WI38 (cell line): ENCODE results near the gene CLPX.

Experiments used
- H3K4me3 ChIP-seq: 2 replicates; pipeline ENCODE4 v1.5.1; 2011; ENCODE audit warnings: low read depth, mild to moderate bottlenecking, control low read depth, low read length
- CTCF ChIP-seq: IDR thresholded peaks from 2 replicates; pipeline ENCODE4 v1.5.1; 2012; ENCODE audit warnings: low read depth, mild to moderate bottlenecking, control low read depth, low read length

The CLPX gene

DNA sequence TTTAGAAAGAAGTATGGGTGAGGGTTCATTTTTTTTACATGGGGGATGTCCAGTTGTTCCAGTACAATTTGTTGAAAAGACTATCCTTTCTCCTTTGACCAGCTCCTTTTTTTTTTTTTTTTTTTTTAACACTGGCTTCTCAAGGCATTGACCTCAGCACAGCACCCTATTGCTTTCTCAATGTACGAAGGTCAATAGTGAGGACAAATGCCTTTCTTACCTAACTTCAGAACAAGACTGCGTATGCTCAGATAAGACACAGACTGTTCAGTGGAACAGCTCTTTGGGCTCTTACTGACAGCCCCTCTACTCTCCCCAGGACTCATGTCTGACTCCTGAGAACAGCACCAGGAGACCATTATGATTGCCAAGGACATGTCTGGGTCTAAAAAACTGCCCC, 36.6 kb upstream of the CLPX start:
- no peak for TF ChIP-seq CTCF
- no peak overlapping the region for H3K4me3 ChIP-seq

DNA sequence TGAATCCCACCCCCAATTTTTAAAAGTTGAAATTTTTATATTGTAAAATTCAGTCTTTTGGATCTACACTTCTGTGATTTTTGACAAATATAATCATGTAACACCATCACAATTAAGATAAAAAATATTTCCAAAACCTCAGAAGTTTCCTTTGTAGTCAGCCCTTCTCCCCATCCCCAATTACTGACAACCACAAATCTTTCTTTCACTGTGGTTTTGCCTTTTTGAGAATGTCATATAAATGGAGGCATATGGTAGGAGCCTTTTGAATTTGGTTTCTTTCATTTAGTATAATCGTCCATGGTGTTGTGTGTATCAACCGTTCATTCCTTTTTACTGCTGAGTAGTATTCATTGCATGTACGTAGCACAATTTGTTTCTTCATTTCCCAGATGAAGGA, 34.0 kb upstream of the CLPX start:
- no peak overlapping the region for H3K4me3 ChIP-seq
- no peak for TF ChIP-seq CTCF

- H3K4me3 ChIP-seq: no peak overlapping the region
Measured at GRCh38 chr15:65217526-65218482, 32.7 kb upstream of the CLPX start.

GRCh38 chr15:65215496-65215895, 30.4 kb upstream of the CLPX start:
- TF ChIP-seq CTCF: no peak
- no peak overlapping the region for H3K4me3 ChIP-seq

More at GRCh38 chr15:65217526-65218482, 32.7 kb upstream of the CLPX start:
- TF ChIP-seq CTCF: no peak

- no peak overlapping the region for H3K4me3 ChIP-seq
- TF ChIP-seq CTCF: no peak
Measured at GRCh38 chr15:65214010-65214409, 28.9 kb upstream of the CLPX start.

DNA sequence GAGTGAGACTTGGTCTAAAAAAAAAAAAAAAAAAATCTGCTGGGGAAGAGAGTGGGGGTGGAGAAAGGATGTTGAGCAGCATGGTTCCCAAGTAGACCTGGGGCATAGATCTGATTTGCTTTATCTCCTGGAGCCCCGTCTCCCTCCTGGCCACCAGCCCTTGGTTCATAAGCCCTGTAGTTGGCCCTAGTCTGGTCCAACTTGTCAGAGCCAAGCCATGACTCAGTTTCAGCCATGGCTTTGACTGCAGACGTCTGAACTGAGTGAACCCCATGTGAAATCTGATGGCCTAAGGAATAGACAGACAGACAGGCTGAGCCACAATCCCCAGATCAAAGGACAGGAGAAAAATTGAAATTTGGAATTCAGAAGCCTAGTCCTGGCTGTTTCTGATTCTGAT, 28.1 kb upstream of the CLPX start:
- TF ChIP-seq CTCF: no peak
- no peak overlapping the region for H3K4me3 ChIP-seq

GRCh38 chr15:65212097-65212496, 27.0 kb upstream of the CLPX start:
- peak; percentile 33 for TF ChIP-seq CTCF
- no peak overlapping the region for H3K4me3 ChIP-seq
